Measurements from ENCODE around the gene CACNG6.

The CACNG6 gene

GRCh38 chr19:53962887-53963431, 28.5 kb upstream of the CACNG6 start, which contains the start of gene CACNG8:
TSS of gene CACNG8 (plus strand) at chr19:53962937.
- intact Hi-C loops (cut with DNase I) = no loop called here
- DNase-seq = no peak

GRCh38 chr19:53965091-53965490, 26.3 kb upstream of the CACNG6 start:
- intact Hi-C loops (cut with DNase I) = no loop called here
- DNase-seq = no peak

GRCh38 chr19:53966931-53967330, 24.5 kb upstream of the CACNG6 start:
- intact Hi-C loops (cut with DNase I) = no loop called here
- DNase-seq = no peak

GRCh38 chr19:53969366-53969765, 22.1 kb upstream of the CACNG6 start:
- intact Hi-C loops (cut with DNase I) = no loop called here

GRCh38 chr19:53971673-53972072, 19.8 kb upstream of the CACNG6 start:
- intact Hi-C loops (cut with DNase I) = no loop called here
- DNase-seq = no peak

More at GRCh38 chr19:53969366-53969765, 22.1 kb upstream of the CACNG6 start:
- no peak for DNase-seq

GRCh38 chr19:53977429-53977990, 13.9 kb upstream of the CACNG6 start:
- intact Hi-C loops (cut with DNase I) = loop anchor here (2.0 kb wide), 1 partner anchor 69 kb away; the partner anchor contains the start of gene CACNG7
- DNase-seq = peak; percentile 61 to 95 (median 87)

- DNase-seq = peak; percentile 71 to 96 (median 90)
- intact Hi-C loops (cut with DNase I) = loop anchor here (2.0 kb wide), 1 partner anchor 69 kb away; the partner anchor contains the start of gene CACNG7
These were observed 13.3 kb upstream of the CACNG6 start for GRCh38 chr19:53977991-53978731.

GRCh38 chr19:53978975-53979801, 12.2 kb upstream of the CACNG6 start:
- no peak for DNase-seq
- intact Hi-C loops (cut with DNase I) = no loop called here

GRCh38 chr19:53980539-53981375, 10.7 kb upstream of the CACNG6 start:
- intact Hi-C loops (cut with DNase I) = no loop called here

GRCh38 chr19:53981376-53981951, 10.0 kb upstream of the CACNG6 start:
- DNase-seq = no peak
- intact Hi-C loops (cut with DNase I) = no loop called here

More at GRCh38 chr19:53980539-53981375, 10.7 kb upstream of the CACNG6 start:
- DNase-seq = no peak

- no peak for DNase-seq
- intact Hi-C loops (cut with DNase I) = no loop called here
These were observed 9.4 kb upstream of the CACNG6 start for GRCh38 chr19:53982001-53982451.

GRCh38 chr19:53982611-53983010, 8.8 kb upstream of the CACNG6 start:
- intact Hi-C loops (cut with DNase I) = no loop called here
- peak in 1 of 42 donors; percentile 46 for DNase-seq

GRCh38 chr19:53983457-53984289, 7.8 kb upstream of the CACNG6 start:
- intact Hi-C loops (cut with DNase I) = no loop called here
- peak in 2 of 42 donors; percentile 18 to 27 for DNase-seq

GRCh38 chr19:53985863-53986262, 5.6 kb upstream of the CACNG6 start:
- DNase-seq = no peak
- intact Hi-C loops (cut with DNase I) = no loop called here

- DNase-seq = no peak
- intact Hi-C loops (cut with DNase I) = no loop called here
These were observed 2.5 kb upstream of the CACNG6 start for GRCh38 chr19:53988981-53989380.

- DNase-seq = peak in 1 of 42 donors; percentile 48
- intact Hi-C loops (cut with DNase I) = no loop called here
These were observed 1.6 kb upstream of the CACNG6 start for GRCh38 chr19:53989600-53990533.
